ENCODE data around the gene SCN2B. TPM values are rescaled to one million over a fixed set of nuclear protein-coding genes. Genes with fewer than 3 reads are reported as not detected.

Gene SCN2B
- total RNA-seq, 2 experiments from 2014 or later: not detected

DNA sequence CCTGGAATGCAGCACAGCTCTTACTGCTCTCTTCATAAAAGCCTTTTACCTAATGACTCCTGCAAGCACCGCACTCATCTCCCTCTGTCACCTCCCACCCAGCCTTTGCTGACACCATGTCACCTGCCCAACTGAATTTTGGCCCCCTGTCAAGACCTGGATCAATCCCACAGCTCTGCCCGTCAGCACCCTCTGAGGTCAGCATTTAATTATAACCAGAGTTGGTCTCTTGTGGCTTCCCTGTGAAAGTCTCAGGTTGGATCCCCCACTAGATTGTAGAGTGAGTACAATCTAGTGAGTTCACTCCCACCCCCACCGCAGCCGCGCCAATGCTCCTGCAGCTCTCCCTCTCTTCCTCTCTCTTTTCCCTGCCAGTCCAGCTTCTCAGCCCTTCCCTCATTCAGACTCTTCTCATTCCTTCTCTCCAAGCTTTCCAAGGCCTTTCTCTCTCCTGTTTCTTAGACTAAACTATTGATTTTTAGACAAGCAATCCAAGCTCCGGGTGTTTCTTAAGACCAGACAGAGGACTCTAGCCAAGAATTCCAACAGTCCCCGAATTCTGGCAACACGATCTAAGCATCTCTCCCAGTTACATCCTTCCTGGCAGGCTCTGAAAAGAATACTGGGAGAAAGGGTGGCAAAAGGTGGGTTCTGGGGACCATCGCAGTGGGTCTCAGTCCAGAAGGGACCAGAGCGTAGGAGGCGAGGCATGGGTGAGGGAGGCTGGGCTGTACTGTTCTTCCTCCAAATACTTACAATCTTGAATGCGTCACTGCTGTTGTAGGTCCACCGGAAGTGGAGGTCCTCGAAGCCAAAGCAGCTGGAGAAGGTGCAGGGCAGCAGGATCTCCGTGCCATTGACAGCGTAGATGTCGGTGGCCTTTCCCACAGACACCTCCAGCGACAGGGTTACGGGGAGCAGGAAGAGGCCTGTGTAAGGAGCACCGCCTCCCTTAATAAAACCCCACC is 31.9 kb downstream of the SCN2B start:
- H3K9me3 Mint-ChIP-seq: no peaks in the 10 kb centered on the region
- intact Hi-C loops (cut with micrococcal nuclease): loop anchor here (1.0 to 5.0 kb wide), 7 partner anchors 27 to 422 kb away; partner anchors contain the start of genes CD3D, CD3G and UBE4A
- ChIA-PET CTCF (interaction anchor here (0.6 to 5.5 kb wide), 18 partner anchors 8 to 345 kb away, joined by 3 to 101 read pairs (median 5); partner anchors contain the start of gene SCN4B), POLR2A (interaction anchor here (0.8 kb wide), 1 partner anchor 27 kb away, joined by 5 read pairs; no protein-coding TSS in a partner anchor)
- no peaks in the 10 kb centered on the region for H3K36me3 Mint-ChIP-seq
- H3K4me3 Mint-ChIP-seq: no peak overlapping the region
- H3K27ac Mint-ChIP-seq: no peak overlapping the region
- peaks cover 38% of the 10 kb centered on the region for H3K27me3 Mint-ChIP-seq
- peaks cover 3% of the 10 kb centered on the region for H3K4me1 Mint-ChIP-seq (ENCODE audit: low read depth)
- DNase-seq: no peak

DNA sequence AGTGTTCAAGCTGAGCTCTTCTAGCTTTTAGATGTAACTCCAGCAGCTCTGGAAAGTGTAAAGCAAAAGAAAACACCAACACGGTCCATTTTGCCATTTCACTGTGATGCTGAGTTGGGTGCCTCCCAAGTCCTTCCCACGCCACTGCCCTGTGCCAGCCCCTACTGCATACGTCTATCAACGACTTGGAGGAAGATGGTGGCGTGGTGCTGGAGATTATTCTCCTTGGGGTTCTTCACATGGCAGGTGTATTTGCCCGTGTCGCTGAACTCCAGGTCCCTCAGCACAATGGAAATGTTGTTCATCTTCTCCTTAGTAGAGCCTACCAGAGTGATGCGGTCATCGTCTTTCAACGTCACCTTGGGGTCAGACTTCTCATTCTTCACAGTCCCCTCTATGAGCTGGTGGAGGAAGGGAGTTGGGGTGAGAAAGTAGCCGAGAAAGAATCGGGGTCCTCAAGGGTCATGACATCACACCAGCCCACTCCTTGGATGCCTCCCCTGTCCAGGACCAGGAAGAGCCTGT is 32.7 kb downstream of the SCN2B start:
- H3K36me3 Mint-ChIP-seq: no peaks in the 10 kb centered on the region
- DNase-seq: no peak
- H3K27me3 Mint-ChIP-seq: peaks cover 38% of the 10 kb centered on the region
- intact Hi-C loops (cut with micrococcal nuclease): loop anchor here (2.0 kb wide), 1 partner anchor 215 kb away; the partner anchor contains the start of gene UBE4A
- peaks cover 3% of the 10 kb centered on the region for H3K4me1 Mint-ChIP-seq (ENCODE audit: low read depth)
- no peaks in the 10 kb centered on the region for H3K9me3 Mint-ChIP-seq
- POLR2A ChIA-PET: no interaction called here
- no peak overlapping the region for H3K27ac Mint-ChIP-seq
- H3K4me3 Mint-ChIP-seq: no peak overlapping the region
- CTCF ChIA-PET: interaction anchor here (0.6 to 5.5 kb wide), 12 partner anchors 9 to 346 kb away, joined by 3 to 101 read pairs (median 5); partner anchors contain the start of gene SCN4B

DNA sequence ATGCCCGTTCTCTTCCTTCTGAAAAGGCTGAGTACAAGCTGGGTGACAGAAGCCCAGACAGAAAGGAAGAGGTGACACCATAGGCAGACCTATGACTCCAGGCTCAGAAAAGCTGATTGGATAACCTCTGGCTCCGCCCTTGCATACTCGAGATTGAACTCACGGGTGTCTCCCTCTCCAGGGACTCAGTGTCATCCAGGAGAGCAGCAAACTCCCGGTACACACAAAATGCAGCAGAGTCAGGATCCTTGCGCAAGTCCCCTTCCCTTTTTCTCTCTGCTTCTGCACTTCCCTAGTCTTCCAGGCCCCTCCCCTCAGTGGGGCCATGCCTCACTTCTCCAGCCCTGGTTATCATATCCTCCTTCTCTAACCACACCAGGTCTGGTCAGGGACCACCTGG is 33.6 kb downstream of the SCN2B start:
- peaks cover 38% of the 10 kb centered on the region for H3K27me3 Mint-ChIP-seq
- DNase-seq: no peak
- peaks cover 3% of the 10 kb centered on the region for H3K4me1 Mint-ChIP-seq (ENCODE audit: low read depth)

DNA sequence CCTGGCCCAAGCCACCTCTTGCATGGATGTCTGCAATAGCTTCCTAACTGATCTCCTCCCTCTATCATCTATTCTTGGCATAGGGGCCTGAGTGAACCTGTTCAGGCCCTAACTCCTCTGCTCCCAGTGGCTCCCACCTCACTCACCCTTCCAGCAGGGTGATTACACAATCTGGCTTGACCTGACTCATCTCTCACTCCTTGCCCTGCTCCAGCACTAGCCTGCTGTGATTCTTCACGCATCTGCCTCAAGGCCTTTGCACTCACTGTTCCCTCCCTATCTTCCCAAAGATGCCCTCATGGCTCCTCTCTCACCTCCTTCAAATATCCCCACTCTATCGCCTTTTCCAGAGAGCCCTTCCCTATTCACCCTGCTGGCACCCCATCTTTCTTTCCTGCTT is 34.4 kb downstream of the SCN2B start:
- H3K27ac Mint-ChIP-seq: no peak overlapping the region

More for the DNA sequence above, 33.6 kb downstream of the SCN2B start:
- H3K27ac Mint-ChIP-seq: no peak overlapping the region
- no peaks in the 10 kb centered on the region for H3K9me3 Mint-ChIP-seq
- ChIA-PET POLR2A (no interaction called here), CTCF (interaction anchor here (1.2 to 5.5 kb wide), 3 partner anchors 29 to 470 kb away, joined by 3 to 101 read pairs (median 20); no protein-coding TSS in a partner anchor)
- intact Hi-C loops (cut with micrococcal nuclease): no loop called here
- H3K36me3 Mint-ChIP-seq: no peaks in the 10 kb centered on the region
- no peak overlapping the region for H3K4me3 Mint-ChIP-seq

DNA sequence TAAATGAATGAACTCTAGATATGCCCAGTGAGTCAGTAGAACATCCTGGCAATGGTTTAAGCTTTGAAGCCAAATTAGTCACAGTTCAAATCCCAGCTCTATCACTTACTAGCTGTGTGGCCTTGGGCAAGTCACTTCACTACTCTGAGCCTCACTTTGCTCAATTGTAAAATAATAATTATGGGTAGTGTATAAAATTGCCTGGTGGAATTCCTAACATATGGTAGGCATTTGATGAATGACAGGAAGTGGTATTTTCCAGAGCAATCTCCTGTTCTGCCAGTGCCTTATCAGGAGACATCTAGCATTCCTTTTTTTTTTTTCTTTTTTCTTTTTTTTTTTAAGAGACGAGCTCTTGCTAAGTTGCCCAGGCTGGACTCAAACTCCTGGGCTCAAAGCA is 36.9 kb downstream of the SCN2B start:
- H3K27me3 Mint-ChIP-seq: peaks cover 32% of the 10 kb centered on the region
- no peaks in the 10 kb centered on the region for H3K36me3 Mint-ChIP-seq
- ChIA-PET CTCF (interaction anchor here (1.2 kb wide), 1 partner anchor 32 kb away, joined by 8 read pairs; no protein-coding TSS in a partner anchor), POLR2A (no interaction called here)
- no peak overlapping the region for H3K27ac Mint-ChIP-seq
- no peaks in the 10 kb centered on the region for H3K4me1 Mint-ChIP-seq (ENCODE audit: low read depth)
- intact Hi-C loops (cut with micrococcal nuclease): no loop called here
- no peak overlapping the region for H3K4me3 Mint-ChIP-seq
- no peak for DNase-seq
- H3K9me3 Mint-ChIP-seq: no peaks in the 10 kb centered on the region

More for the DNA sequence above, 34.4 kb downstream of the SCN2B start:
- H3K9me3 Mint-ChIP-seq: no peaks in the 10 kb centered on the region
- ChIA-PET POLR2A (no interaction called here), CTCF (interaction anchor here (1.2 to 5.5 kb wide), 3 partner anchors 29 to 470 kb away, joined by 3 to 101 read pairs (median 20); no protein-coding TSS in a partner anchor)
- H3K36me3 Mint-ChIP-seq: no peaks in the 10 kb centered on the region
- intact Hi-C loops (cut with micrococcal nuclease): no loop called here
- H3K4me3 Mint-ChIP-seq: no peak overlapping the region
- H3K27me3 Mint-ChIP-seq: peaks cover 38% of the 10 kb centered on the region
- H3K4me1 Mint-ChIP-seq (ENCODE audit: low read depth): peaks cover 3% of the 10 kb centered on the region
- DNase-seq: no peak

DNA sequence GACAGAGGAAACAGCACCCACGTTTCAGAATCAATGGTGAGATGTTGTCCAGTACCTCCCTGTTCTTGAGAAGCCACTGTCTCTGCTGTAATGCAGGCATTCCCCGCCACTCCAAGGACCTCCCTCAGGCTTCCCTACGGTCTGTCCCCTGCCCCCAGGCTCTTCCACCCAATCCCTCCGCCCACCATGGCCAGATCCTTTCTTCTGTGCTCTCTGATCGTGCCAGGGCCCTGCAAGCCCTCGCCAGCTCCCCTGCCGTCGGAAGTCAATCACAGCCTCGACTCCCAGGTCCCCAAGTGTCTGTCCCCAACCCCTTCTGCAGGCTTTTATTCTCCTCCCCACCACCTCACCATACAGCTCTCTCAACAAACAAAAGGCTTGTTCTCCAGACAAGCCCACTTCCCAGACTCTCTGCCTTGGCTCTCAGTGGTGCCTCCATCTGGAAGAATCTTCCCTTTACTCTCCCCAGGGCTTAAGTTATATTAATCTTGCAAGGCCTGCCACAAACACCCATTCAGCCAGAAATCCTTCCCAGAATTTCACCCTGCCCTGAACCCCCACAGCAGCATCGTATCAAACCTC is 37.5 kb downstream of the SCN2B start:
- DNase-seq: no peak
- ChIA-PET POLR2A (no interaction called here), CTCF (interaction anchor here (0.6 kb wide), 1 partner anchor 379 kb away, joined by 3 read pairs; no protein-coding TSS in a partner anchor)
- no peaks in the 10 kb centered on the region for H3K9me3 Mint-ChIP-seq
- peaks cover 28% of the 10 kb centered on the region for H3K27me3 Mint-ChIP-seq
- no peak overlapping the region for H3K4me3 Mint-ChIP-seq
- no peaks in the 10 kb centered on the region for H3K4me1 Mint-ChIP-seq (ENCODE audit: low read depth)
- intact Hi-C loops (cut with micrococcal nuclease): no loop called here
- no peak overlapping the region for H3K27ac Mint-ChIP-seq
- H3K36me3 Mint-ChIP-seq: no peaks in the 10 kb centered on the region

DNA sequence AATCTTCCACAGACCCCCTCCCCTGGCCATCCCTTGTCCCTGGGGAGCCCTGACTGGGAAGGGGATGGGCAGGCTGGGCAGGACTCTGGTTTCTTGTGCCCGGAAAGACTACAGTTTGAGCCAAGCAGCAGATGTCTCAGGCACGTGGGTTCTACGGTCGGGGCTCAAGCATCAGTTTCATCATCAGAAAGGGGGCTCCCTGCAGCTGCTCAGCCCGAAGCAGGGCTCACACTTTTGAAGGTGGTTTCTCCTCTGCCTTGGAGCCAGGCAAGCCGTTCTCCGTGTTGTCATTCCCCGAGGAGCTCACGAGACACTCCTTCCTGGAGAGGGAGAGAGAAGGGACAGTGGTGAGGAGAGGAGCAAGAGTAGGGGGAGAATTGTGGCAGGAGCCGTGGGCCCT is 39.6 kb downstream of the SCN2B start:
- ChIA-PET CTCF (no interaction called here), POLR2A (no interaction called here)
- Mint-ChIP-seq H3K36me3 (no peaks in the 10 kb centered on the region), H3K9me3 (no peaks in the 10 kb centered on the region), H3K4me3 (no peak overlapping the region), H3K27me3 (peaks cover 13% of the 10 kb centered on the region), H3K4me1 (ENCODE audit: low read depth) (no peaks in the 10 kb centered on the region), H3K27ac (no peak overlapping the region)
- no peak for DNase-seq
- intact Hi-C loops (cut with micrococcal nuclease): no loop called here

DNA sequence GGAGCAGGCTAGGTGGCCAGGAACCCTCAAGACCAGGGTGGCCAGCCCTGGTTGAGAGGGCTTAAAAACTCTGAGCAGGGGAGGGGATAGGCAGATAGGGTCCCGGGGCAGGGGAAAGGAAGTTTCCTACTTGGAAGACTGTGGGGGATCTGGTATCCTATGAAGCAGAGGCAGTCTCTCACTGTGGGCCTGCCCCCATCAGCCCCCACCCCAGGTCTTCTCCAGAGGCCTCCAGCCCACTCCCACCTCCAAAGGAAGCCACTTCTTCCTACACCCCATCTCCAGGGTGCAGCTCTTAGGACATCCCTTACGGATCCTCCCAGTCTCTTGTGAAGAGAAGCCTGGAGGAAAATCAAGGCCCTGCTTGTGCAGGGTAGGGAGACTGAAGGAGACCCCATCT is 40.1 kb downstream of the SCN2B start:
- ChIA-PET CTCF (no interaction called here), POLR2A (no interaction called here)
- Mint-ChIP-seq H3K27ac (no peak overlapping the region), H3K4me3 (no peak overlapping the region), H3K4me1 (ENCODE audit: low read depth) (no peaks in the 10 kb centered on the region), H3K36me3 (no peaks in the 10 kb centered on the region), H3K9me3 (no peaks in the 10 kb centered on the region), H3K27me3 (peaks cover 12% of the 10 kb centered on the region)
- intact Hi-C loops (cut with micrococcal nuclease): no loop called here
- no peak for DNase-seq

DNA sequence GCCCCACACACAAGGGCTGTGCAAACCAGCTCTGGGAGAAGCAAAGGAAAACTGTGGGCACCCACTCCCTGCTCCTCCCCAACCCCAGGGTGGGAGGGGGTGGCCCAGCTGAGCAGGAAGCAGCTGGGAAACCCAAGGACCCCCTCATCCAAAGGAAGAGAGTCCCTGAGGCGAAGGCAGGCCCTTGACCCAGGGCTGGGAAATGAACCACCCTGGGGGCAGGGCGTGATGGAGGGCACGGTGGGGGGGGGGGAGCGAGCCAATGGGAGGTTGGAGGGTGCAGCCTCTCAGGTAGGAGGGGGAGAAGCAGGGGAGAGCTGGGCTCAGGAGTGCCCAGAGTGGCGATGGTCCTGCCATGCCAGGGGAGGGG is 40.7 kb downstream of the SCN2B start:
- POLR2A ChIA-PET: no interaction called here
- no peaks in the 10 kb centered on the region for H3K9me3 Mint-ChIP-seq
- peaks cover 10% of the 10 kb centered on the region for H3K27me3 Mint-ChIP-seq

DNA sequence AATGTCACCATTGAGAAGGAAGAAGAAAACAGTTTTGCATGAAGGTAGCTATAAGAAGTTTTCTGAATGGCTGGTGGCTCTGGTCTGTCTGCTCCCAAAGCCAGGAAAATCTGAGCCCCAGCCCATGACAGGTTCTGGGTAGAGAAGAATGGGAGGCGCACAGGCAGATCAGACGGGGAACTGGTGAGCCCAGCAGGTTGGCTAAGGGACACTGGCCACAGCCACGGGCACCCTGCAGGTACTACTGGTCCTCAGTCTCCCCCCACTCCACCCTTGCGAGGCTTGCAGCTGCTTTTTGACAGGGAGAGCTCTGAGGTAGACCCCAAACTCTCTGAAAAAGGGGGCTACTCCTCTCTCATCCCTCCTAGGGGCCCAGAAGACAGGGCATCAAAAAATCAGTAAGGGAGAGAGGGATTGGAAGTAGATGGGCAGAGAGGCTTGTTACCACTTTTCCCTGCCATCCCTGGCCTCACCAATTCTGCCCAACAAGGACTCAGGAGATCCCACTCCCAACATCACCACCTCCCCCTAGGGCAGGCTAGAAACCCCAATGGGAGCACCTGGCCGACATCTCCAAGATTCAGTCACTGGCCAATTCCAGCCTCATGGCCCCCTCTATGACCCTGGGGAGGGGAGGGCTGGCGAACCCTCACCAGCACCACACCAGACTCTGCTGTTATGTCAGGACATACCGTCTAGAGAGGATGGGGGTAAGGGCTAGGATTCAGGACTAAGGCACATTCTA is 41.2 kb downstream of the SCN2B start:
- CTCF ChIA-PET: no interaction called here
- no peak overlapping the region for H3K4me3 Mint-ChIP-seq
- DNase-seq: no peak
- POLR2A ChIA-PET: no interaction called here
- peaks cover 8% of the 10 kb centered on the region for H3K27me3 Mint-ChIP-seq
- intact Hi-C loops (cut with micrococcal nuclease): no loop called here
- H3K36me3 Mint-ChIP-seq: no peaks in the 10 kb centered on the region
- H3K4me1 Mint-ChIP-seq (ENCODE audit: low read depth): no peaks in the 10 kb centered on the region
- no peaks in the 10 kb centered on the region for H3K9me3 Mint-ChIP-seq
- H3K27ac Mint-ChIP-seq: no peak overlapping the region

More for the DNA sequence above, 40.7 kb downstream of the SCN2B start:
- CTCF ChIA-PET: no interaction called here
- Mint-ChIP-seq H3K4me1 (ENCODE audit: low read depth) (no peaks in the 10 kb centered on the region), H3K36me3 (no peaks in the 10 kb centered on the region), H3K27ac (no peak overlapping the region), H3K4me3 (no peak overlapping the region)
- DNase-seq: no peak
- intact Hi-C loops (cut with micrococcal nuclease): no loop called here

DNA sequence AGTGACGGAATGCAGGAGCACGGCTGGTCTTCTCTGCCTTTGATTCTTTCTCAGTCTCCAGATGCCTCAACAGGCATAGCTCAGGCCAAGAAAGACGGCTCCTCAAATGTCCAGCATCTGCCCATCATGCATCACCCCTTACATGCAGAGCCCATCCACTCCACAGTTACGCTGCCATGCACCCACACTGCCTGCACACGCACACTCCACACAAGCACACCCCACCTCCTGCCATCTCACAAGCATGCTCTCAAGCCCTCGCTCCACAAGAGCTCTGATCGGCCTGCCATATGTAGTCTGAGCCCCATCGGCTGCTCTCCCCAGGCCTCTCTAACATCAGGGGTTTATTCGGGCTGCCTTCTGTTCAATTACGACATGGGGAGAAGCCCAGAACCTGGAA is 42.6 kb downstream of the SCN2B start:
- ChIA-PET CTCF (interaction anchor here (0.6 to 1.5 kb wide), 2 partner anchors 10 to 411 kb away, joined by 4 to 5 read pairs; no protein-coding TSS in a partner anchor), POLR2A (no interaction called here)
- H3K27me3 Mint-ChIP-seq: peaks cover 14% of the 10 kb centered on the region

More for the DNA sequence above, 42.6 kb downstream of the SCN2B start:
- Mint-ChIP-seq H3K4me1 (ENCODE audit: low read depth) (no peaks in the 10 kb centered on the region), H3K4me3 (no peak overlapping the region), H3K36me3 (no peaks in the 10 kb centered on the region), H3K9me3 (no peaks in the 10 kb centered on the region), H3K27ac (no peak overlapping the region)
- DNase-seq: no peak
- intact Hi-C loops (cut with micrococcal nuclease): no loop called here
